ENCODE results near the gene GALNT18. TPM values are rescaled to one million over a fixed set of nuclear protein-coding genes. Genes with fewer than 3 reads are reported as not detected.

GALNT18 gene
- total and polyA plus RNA-seq, 2 of the 4 experiments (the other 2 are of a cell fraction): 9.5 to 11.3 TPM

DNA sequence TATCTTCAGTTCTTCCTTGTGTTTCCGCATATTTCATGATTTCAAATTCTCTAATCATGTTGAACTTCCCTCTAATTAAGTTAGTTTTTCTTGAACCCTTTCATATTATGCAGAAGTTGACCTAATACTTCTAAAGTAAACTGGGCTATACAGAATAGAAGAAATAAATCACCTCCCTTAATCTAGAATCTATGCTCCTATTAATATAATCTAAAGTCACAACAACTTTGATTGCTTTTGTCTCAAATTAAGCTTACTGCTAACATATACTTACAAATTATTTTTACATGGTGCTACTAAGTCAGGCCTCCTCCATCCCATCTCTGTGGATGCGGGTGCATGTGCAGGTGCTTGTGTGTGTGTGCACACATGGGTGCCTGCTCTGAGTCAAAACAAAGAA lies 241.5 kb downstream of the GALNT18 start:
- in situ Hi-C loops (cut with MboI; ENCODE audit: low sequenced_read_pairs): no loop called here
- no peak overlapping the region for H3K4me3 ChIP-seq (ENCODE audit: insufficient read depth, low read depth, low read length)
- no peaks in the 10 kb centered on the region for H4K20me1 ChIP-seq (ENCODE audit: insufficient read depth, low read length)
- ATAC-seq (ENCODE audit: low read depth) (no peak), DNase-seq (no peak)
- no peak overlapping the region for H2BK15ac ChIP-seq (ENCODE audit: low read depth, low read length)
- H4K5ac ChIP-seq (ENCODE audit: low read depth, low read length): no peak overlapping the region
- WGBS, 2 experiments (ENCODE audit: extremely low coverage in 2 of 2, insufficient read length in 1 of 2): no CpG with 5 or more reads among the region's 2 CpGs
- no peaks in the 10 kb centered on the region; a peak in 1 of 4 replicates for H3K79me1 ChIP-seq (ENCODE audit: low read depth in 1 of 2, low read length in 2 of 2)
- H2BK20ac ChIP-seq (ENCODE audit: low read depth, low read length): no peak overlapping the region
- no peak overlapping the region for H3K18ac ChIP-seq (ENCODE audit: low read depth, low read length)
- CTCF ChIA-PET: no interaction called here
- TF ChIP-seq RAD21 (IDR thresholded peaks at IDR 0.05; ENCODE audit: low read length) (no peak), NFE2L2 (IDR thresholded peaks at IDR 0.05; ENCODE audit: low read depth, low read length) (no peak), RFX5 (IDR thresholded peaks at IDR 0.05; ENCODE audit: low read depth, low read length) (no peak), BHLHE40 (IDR thresholded peaks at IDR 0.05; ENCODE audit: low read depth, low read length) (no peak), FOS (IDR thresholded peaks at IDR 0.05; ENCODE audit: low read depth, low read length) (no peak), POLR2A (IDR thresholded peaks at IDR 0.05; ENCODE audit: low read depth, low read length) (no peak), SMC3 (IDR thresholded peaks at IDR 0.05; ENCODE audit: low read depth, low read length) (no peak), MAZ (IDR thresholded peaks at IDR 0.05; ENCODE audit: borderline replicate concordance, low read depth, low read length) (no peak), RCOR1 (IDR thresholded peaks at IDR 0.05; ENCODE audit: insufficient replicate concordance, low read length) (no peak), MAFK (IDR thresholded peaks at IDR 0.05; ENCODE audit: low read depth, low read length) (no peak), CHD1 (IDR thresholded peaks at IDR 0.05; ENCODE audit: low read depth, low read length) (no peak)
- TF ChIP-seq, protein P1, sequence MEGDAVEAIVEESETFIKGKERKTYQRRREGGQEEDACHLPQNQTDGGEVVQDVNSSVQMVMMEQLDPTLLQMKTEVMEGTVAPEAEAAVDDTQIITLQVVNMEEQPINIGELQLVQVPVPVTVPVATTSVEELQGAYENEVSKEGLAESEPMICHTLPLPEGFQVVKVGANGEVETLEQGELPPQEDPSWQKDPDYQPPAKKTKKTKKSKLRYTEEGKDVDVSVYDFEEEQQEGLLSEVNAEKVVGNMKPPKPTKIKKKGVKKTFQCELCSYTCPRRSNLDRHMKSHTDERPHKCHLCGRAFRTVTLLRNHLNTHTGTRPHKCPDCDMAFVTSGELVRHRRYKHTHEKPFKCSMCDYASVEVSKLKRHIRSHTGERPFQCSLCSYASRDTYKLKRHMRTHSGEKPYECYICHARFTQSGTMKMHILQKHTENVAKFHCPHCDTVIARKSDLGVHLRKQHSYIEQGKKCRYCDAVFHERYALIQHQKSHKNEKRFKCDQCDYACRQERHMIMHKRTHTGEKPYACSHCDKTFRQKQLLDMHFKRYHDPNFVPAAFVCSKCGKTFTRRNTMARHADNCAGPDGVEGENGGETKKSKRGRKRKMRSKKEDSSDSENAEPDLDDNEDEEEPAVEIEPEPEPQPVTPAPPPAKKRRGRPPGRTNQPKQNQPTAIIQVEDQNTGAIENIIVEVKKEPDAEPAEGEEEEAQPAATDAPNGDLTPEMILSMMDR (conservative IDR thresholded peaks at IDR 0.05; ENCODE audit: low read depth, low read length): no peak
- TF ChIP-seq, protein P2, sequence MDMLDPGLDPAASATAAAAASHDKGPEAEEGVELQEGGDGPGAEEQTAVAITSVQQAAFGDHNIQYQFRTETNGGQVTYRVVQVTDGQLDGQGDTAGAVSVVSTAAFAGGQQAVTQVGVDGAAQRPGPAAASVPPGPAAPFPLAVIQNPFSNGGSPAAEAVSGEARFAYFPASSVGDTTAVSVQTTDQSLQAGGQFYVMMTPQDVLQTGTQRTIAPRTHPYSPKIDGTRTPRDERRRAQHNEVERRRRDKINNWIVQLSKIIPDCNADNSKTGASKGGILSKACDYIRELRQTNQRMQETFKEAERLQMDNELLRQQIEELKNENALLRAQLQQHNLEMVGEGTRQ (IDR thresholded peaks at IDR 0.05; ENCODE audit: low read depth, low read length): no peak
- TF ChIP-seq, protein P3, sequence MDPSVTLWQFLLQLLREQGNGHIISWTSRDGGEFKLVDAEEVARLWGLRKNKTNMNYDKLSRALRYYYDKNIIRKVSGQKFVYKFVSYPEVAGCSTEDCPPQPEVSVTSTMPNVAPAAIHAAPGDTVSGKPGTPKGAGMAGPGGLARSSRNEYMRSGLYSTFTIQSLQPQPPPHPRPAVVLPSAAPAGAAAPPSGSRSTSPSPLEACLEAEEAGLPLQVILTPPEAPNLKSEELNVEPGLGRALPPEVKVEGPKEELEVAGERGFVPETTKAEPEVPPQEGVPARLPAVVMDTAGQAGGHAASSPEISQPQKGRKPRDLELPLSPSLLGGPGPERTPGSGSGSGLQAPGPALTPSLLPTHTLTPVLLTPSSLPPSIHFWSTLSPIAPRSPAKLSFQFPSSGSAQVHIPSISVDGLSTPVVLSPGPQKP (IDR thresholded peaks at IDR 0.05; ENCODE audit: borderline replicate concordance, low read depth, low read length): no peak
- no peaks in the 10 kb centered on the region for H3K9me1 ChIP-seq (ENCODE audit: insufficient read depth, low read length)
- no peak overlapping the region for H3K4ac ChIP-seq (ENCODE audit: low read depth, low read length)
- H3K27ac ChIP-seq (ENCODE audit: insufficient read depth, low read length): no peak overlapping the region
- dilution Hi-C loops (cut with HindIII; ENCODE audit: low sequenced_read_pairs, unreplicated experiment): no loop called here
- H4K8ac ChIP-seq (ENCODE audit: low read depth in 2 of 2, low read length in 2 of 2): no peak overlapping the region
- no peak overlapping the region for H4K91ac ChIP-seq (ENCODE audit: insufficient read depth, low read depth, low read length)
- no peak overlapping the region for H3K56ac ChIP-seq (ENCODE audit: extremely low read depth, insufficient read depth, low read length)
- no peak overlapping the region for H3K4me2 ChIP-seq (ENCODE audit: low read depth, low read length)
- no peaks in the 10 kb centered on the region for H3K36me3 ChIP-seq (ENCODE audit: control insufficient read depth, insufficient read depth, low read length)
- H3K9me3 ChIP-seq (ENCODE audit: control insufficient read depth, insufficient read depth, low read length): no peaks in the 10 kb centered on the region
- POLR2A ChIA-PET (ENCODE audit: unreplicated experiment): no interaction called here
- no peak overlapping the region for H2BK120ac ChIP-seq (ENCODE audit: low read depth, low read length)
- no TSS peak for BruUV-seq (replicated peaks)
- H3K27me3 ChIP-seq (ENCODE audit: control insufficient read depth, insufficient read depth, low read length): no peaks in the 10 kb centered on the region; the same call in 1 of the 2 replicates
- H3K4me1 ChIP-seq (ENCODE audit: control insufficient read depth, insufficient read depth, low read length): no peaks in the 10 kb centered on the region
- H2BK5ac ChIP-seq (ENCODE audit: low read depth, low read length, poor library complexity, severe bottlenecking): no peak overlapping the region
- H2AK9ac ChIP-seq (replicated peaks; ENCODE audit: low read depth, low read length, poor library complexity): no peak overlapping the region
- H3K9ac ChIP-seq (ENCODE audit: low read depth, low read length): no peak overlapping the region
- no peak overlapping the region for H2AK5ac ChIP-seq (ENCODE audit: low read depth, low read length)
- H2AFZ ChIP-seq (replicated peaks; ENCODE audit: low read length, poor library complexity): no peak overlapping the region
- intact Hi-C loops (cut with micrococcal nuclease): no loop called here
- H3K23ac ChIP-seq (ENCODE audit: low read depth, low read length): no peak overlapping the region
- H3K14ac ChIP-seq (replicated peaks; ENCODE audit: low read depth, low read length): no peak overlapping the region

Measured in IMR-90 (cell line).